HG03060 (cell line): Measurements from ENCODE around the gene MOSMO.
"Not testable (repeated sequence)": the region's sequence is repeated elsewhere in the genome, so short reads cannot be mapped to it uniquely, and the experiment has no call there.

ENCODE experiments used
- ATAC-seq: cut with Tn5 transposase; IDR thresholded peaks from one replicate; pipeline ENCODE4 v1.9.1; 2021; ENCODE audit warnings: low read depth, moderate number of reproducible peaks; ENCODE audit not compliant: unreplicated experiment

Gene MOSMO

DNA sequence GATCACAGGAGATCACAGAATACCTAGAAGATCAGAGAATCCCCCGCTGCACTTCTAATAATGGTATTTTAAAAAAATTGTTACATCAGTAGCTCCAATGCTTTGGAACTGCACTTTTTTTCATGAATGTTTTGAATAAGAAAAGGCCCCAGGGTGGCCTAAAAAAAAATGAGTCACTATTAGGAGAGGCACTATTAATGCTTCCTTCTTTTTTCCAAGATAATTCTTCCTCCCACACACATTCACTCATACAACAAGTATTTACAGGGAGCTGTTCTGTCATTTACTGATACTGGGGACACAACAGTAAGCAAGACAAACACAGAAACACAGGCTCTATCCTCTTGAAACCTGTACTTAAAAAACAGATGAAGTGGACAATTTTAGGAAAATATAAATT is 6.3 kb upstream of the MOSMO start:
- no peak for ATAC-seq

DNA sequence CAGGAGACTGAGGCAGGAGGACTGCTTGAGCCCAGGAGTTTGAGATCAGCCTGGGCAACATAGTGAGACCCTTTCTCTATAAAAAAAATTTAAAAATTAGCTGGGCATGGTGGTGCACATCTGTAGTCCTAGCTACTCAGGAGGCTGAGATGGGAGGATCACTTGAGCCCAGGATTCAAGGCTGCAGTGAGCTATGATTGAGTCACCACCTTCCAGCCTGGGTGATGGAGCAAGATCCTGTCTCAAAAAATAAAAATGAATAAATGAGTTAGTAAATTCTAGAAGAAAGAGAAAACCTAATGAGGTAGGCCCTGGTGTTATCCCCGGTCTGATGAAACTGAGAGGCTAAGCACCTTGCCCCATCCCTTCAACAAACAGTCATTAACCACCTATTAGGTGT is 5.9 kb upstream of the MOSMO start:
- not testable (repeated sequence) for ATAC-seq

DNA sequence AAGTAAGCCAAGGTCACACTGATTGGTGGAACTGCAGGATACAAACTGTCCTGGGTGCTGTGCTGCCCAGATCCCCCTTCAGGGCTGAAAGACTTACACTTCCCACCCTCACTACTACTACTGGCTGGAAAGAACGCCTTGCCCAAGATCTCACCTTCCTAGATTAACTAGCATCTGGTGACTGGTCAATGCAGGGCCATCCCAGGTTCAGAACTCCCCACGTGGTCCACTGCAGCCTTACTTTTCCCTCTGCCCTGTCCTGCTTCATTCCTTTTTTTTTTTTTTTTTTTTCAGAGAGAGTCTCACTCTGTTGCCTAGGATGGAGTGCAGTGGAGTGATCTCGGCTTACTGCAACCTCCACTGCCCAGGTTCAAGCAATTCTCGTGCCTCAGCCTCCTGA is 4.7 kb upstream of the MOSMO start:
- no peak for ATAC-seq

DNA sequence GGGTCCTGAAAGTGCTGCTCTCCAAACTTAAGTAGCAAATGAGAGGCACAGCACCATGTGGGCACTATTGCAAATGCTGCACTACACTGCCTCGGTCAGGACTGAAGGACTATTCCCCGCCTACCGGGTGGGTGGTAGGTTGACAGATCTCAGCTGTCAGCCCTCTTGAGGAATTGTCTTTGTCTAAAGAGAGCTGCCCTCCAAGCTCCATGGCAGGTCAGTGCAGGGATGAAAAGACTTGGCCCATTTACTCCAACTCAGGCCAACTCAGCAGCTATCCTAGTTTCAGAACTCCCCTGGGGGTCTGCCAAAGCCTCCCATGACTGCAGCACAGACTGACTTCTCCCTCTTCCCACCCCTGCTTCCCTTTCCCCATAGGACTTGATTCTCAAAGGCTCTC is 3.6 kb upstream of the MOSMO start:
- ATAC-seq = no peak

DNA sequence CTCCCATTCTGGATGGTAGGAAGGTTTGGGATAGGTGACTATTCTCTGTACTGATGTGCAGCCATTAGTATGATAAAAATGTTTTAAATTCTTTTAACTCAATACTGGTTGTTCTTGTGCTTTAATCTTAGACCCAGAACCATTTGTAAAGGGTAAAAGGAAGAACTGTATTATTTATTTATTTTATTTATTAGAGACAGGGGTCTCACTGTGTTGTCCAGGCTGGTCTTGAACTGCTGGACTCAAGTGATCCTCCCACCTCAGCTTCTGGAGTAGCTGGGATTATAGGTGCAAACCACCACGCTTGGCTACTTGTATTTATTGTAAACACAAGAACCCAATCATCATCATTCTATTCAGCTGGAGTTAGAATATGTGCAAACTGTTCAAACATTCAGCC is 2.2 kb upstream of the MOSMO start:
- no peak for ATAC-seq

DNA sequence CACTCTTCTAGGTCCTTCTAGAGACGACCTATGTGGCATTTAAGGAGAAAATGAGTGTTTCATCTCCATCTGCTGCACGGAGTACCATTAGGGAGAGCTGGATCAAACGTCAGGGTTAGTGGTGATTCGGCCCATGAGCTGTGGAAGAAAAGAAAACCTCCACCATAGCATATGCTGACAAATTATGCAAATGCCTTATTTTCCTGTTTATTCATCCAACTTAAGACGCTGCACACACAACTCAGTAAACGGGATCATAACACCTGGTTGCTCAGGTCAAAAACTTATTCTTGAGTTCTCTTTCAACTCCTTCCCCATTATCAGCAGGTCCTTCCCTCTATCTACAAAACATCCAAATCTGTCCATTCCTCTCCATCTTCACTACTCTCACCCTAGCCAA is 1.3 kb upstream of the MOSMO start:
- no peak for ATAC-seq

DNA sequence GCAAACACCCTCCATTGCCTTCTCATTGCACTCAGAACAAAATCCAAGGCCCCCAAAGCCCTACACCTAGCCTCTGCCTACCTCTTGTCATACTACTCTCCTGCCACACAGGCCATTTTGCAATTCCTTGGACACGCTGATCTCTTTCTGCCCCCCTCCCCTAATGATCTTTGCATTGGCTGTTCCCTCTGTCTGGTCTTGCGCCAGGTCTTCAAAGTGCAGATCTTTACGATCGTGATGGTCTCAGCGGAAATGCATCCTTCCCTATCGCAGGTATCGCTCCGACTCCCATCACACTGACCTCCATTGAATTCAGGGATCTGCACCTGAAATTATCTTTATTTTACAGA is 777 bp upstream of the MOSMO start:
- ATAC-seq = no peak

DNA sequence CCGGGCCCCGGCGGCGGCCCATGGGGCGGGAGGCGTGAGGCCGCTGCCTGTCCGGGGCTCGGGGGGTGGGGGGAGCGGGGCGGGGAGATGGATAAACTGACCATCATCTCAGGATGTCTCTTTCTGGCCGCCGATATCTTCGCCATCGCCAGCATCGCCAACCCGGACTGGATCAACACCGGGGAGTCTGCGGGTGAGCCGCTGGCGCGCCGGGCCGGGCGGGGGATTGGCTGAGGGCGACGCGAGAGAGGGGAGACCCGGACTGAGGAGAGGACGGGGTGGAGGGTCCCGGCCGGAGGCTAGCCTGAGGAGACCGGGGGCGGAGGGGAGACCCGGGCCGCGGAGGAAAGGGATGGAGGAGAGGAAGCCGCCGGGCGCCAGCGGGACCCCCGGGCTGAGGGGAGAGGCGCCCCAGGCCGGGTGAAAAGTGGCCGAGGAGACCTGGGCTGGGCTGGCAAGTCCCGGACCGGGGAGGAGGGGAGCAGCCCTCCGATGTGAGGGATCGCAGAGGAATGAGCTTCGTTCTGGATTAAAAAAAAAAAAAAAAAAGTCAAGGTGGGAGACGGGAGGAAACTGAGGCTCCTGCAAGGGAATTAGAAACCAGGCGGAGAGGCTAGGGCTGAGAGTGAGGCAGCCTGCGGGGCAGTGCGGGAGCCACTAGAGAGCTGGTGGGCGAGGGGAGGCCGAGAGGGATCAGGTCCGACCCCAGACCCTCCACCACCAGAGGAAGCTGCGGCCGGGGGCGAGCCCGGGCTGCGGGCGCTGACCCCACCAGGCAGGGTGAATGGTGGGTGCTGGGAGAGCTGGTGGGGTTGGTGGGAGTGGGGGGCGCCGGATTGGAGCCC is 526 bp downstream of the MOSMO start:
- no peak for ATAC-seq

DNA sequence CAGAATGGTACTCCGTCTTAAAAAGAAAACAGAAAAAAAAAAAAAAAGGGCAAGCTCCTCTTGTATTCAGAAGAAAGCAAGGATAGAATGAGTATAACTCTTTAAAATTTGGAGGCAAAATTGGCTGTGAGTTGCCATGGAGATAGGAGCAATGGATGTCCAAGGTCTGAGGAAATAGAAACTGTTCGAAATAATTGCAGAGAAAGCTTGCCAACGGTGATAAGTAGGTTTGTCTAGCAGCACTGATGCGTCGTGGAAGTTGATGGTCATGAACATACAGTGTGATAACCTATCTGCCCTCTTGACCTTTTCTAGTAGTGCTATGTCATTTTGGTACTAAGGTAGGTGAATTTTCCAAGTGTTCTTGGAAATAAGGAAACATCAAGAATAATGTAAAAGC is 3.0 kb downstream of the MOSMO start:
- ATAC-seq = no peak

DNA sequence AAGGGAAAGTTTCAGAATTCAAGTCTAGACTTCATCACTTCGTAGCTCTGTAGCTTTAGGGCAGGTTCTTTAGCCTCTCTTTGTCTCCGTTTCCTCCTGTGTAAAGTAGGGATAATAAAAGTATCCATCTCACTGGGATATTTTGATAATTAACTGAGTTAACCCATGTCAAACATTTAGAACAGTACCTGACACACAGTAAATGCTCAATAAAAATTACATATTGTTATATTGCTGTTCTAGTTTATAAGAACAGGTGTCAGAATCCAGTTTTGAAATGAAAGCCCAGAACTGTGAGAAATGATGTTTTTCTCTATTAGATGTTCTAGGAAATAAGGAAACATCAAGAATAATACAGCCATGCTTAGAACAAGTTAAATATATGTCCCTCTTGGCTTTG is 4.3 kb downstream of the MOSMO start:
- no peak for ATAC-seq

DNA sequence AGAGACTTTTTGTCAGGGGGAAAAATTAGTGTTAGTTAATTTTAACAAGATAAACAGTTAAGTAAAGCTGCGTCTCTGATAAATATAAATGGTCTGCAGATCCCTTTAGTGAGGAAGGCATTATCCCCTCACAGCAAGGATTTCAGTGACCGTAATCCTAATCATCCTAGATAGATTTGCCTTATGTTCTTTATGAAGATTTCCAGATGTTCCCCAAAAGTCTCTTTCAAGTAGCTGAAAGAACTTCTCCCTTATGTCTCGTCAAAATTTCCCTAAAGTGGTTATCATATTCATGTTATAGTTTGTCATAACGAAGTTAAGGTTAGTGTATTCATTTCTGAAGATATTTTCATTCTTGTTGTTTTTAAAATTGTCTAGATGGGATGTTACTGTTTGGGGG is 5.6 kb downstream of the MOSMO start:
- ATAC-seq = no peak

DNA sequence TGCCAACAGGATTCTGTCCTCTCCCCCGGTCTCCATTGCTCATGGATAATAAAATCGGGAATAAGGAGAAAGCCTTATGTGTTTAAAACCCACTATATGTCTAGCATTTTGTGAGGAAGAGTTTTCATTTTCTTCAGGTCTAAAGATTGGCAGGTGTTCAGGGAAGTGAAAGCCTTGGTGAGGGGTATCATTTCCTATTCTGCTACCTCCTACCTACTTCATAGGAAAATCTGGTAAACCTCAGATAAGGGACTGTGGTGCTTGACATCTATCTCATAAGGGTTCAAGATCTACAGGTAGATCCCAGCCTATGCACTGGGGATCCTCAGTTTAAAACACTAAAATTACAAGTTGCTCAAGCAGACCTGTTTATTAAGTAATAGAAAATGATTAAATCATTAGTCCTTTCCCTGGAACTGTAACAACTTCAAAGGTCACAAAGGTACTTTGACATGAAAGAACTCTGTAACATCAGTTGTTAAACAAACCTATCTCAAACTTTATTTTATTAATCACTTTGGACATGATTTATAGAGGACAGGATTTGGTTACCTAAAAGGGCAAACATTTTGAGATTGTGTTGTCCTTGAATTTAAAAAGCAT is 6.5 kb downstream of the MOSMO start:
- no peak for ATAC-seq

DNA sequence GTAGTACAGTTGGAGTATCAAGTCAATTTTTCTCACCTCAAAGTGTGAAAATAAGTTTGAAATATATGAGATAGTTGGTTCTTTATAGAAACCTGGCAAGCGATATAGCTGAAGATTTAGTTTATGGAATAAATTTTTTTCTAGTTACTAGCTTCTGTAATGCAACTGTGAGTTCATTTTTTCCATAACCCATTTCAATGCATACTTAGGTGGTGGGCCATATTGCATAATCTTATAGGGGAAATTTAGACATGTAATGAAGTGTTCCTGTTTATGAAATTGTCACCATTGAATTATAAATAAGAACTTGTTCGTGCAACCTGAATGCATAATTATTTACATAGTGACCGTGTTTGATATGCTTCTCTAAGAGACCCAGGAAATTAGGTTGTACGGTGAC is 9.0 kb downstream of the MOSMO start:
- ATAC-seq = no peak

DNA sequence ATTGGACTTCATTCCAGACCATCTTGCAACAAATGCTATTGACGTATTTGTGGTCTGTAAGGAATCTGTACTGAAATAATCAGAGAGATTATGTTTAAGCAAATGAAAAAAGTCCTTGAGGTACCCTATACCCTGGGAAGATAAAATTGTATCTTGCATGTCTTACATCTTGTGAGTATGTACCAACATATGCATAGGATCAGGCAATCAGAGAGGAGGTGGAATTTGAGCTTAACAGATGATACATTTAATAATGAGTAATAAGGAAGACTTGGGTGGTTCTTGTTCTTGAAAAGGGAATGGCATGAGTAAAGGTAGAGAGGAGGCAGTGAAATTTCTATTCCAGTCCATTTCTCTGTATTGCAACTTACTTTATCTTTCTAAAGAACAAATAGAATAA is 10.6 kb downstream of the MOSMO start:
- ATAC-seq = no peak

DNA sequence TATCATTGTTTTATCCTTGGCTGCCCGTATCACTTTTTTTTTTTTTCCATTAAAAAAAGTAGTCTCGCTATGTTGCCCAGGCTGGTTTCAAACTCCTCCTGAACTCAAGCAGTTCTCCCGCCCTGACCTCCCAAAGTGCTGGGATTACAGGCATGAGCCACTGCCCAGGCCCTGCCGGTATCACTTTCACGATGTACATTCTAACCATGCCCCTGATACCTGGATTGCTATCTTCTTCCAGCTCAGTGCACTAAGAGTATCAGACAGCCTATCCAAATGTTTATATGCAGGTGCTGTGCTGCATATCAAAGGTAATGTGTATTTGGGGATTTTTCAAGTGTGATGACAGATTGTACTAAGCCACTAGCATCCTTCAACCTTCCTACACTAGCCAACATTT is 14.2 kb downstream of the MOSMO start:
- ATAC-seq = no peak

DNA sequence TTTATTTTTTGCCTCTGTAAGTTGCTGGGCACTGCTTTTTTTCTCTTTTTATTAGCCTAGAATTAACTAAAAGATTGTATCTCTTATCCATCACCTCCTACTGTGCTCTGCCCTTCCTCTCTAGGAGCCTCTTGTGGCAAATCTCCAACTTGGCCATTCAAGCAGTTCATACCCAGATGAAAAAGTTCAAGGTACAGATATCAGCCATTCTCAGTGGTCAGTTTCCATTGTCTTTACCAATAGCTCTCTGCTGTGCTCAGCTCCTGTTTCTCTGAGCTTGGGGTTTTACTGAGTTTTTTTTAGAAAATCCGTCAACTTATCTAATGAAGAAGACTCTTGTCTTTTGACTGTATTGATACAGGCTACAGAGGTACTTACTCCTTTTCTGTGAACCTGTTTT is 15.6 kb downstream of the MOSMO start:
- no peak for ATAC-seq

DNA sequence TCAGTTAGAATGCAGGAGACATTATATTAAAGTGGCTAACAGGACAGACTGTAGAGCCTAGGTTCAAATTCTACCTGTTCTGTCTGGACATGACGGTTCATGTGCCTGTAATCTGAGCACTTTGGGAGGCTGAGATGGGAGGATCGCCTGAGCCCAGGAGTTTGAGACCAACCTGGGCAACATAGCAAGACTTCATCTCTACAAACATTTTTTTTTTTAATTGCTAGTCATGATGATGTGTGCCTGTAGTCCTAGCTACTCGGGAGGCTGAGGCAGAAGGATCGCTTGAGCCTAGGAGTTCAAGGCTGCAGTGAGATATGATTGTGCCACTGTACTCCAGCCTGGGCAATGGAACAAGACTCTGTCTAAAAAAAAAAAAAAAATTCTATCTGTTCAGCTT is 16.9 kb downstream of the MOSMO start:
- not testable (repeated sequence) for ATAC-seq

DNA sequence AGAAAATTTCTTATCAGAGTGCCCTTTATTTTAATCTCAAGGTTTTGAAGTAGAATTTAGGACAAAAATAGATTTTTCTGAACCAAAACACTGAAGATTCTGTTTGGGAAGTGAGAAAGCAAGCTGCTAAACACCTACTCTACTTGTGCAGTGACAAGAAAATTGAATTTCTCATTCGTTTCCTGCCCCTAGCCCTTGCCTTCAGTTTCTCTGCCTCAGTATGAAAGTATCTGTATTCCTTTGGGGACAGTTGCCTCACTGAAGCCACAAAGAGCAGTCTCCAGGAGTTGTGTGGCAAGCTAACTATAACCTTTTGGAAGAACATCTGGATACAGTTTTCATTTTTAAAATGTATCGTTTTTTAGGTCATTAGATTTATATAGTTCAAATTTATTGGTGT is 19.7 kb downstream of the MOSMO start:
- ATAC-seq = no peak

DNA sequence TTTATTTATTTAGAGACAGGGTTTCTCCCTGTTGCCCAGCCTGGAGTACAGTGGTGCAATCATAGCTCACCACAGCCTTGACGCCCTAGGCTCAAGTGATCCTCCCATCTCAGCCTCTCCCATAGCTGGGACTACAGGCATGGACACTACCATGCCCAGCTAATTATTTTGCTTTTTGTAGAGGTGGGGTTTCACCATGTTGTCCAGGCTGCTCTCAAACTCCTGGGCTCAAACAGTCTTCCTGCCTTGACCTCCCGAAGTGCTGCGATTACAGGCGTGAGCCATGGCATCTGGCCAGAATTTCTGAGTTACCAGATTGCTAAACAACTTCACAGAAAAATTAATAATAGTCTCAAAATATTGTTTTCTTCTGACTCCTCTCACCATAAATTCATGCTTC is 21.7 kb downstream of the MOSMO start:
- no peak for ATAC-seq

DNA sequence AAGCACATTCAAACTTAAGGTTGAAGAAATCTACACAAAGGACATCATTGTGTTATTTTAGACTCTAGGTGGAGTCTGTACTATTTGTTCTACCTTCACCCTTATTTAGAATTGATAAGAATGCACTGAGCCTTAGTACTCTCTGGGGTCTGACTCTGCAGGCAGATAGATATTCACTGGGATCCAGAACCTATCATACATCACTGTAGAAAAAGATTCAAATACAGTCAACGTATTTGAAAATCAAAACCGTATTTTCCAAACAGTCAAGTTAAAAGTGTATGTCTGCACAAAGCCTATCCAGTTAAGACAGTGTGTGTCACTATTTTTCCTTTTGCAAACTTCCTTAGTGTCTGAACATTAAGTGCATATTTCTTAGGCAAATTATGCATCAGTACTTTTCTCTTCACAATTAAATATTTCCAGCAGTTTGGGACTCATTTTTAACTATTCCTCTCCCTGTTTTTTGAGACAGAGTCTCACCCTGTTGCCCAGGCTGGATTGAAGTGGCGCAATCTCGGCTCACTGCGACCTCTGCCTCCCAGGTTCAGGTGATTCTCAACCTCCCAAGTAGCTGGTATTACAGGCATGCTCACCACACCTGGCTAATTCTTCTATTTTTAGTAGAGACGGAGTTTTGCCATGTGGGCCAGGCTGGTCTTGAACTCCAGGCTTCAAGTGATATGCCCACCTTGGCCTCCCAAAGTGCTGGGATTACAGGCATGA is 22.3 kb downstream of the MOSMO start:
- ATAC-seq = no peak

DNA sequence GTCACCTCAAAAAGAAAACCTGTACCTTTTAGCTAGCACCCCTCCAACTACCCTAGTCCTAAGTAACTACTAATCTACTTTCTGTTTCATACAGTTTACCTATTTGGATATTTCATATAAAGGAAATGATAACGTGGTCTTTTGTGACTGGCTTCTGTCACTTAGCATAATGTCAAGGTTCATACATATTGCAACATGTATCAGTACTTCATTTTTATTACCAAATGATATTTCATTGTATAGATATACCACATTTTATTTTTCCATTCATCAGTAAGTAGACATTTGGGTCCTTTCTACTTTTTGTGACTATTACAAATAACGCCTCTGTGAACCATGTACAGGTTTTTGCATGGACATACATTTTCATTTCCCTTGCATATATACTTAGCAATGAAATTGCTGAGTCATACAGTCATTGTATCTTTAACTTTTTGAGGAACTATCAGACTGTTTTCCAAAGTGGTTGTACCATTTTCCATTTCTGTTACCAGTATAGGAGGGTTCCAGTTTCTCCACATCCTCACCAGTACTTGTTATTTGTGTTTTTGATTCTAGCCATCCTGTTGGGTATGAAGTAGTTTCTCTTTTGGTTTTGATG is 23.7 kb downstream of the MOSMO start:
- ATAC-seq = no peak
